HEK293 (cell line): ENCODE data around the gene HARBI1.

ENCODE experiments used
- BCL11B ChIP-seq: fragments of 450-650 bp; formaldehyde crosslinking; IDR thresholded peaks from 2 replicates; pipeline ENCODE4 v1.5.1; 2016; ENCODE audit warnings: low read depth, missing biosample characterization, missing genetic modification characterization
- CTCF ChIP-seq: fragments of 450-650 bp; formaldehyde crosslinking; IDR thresholded peaks from 2 replicates; pipeline ENCODE4 v1.5.1; 2016; ENCODE audit warnings: missing biosample characterization, missing genetic modification characterization
- GFI1B ChIP-seq: fragments of 450-650 bp; formaldehyde crosslinking; IDR thresholded peaks from 2 replicates; pipeline ENCODE4 v1.5.1; 2016; ENCODE audit warnings: missing biosample characterization, missing genetic modification characterization
- HOXC10 ChIP-seq: sonication (generic); formaldehyde crosslinking; IDR thresholded peaks from 2 replicates; pipeline ENCODE4 v1.8.1; 2023; ENCODE audit warnings: mild to moderate bottlenecking, missing genetic modification reagents
- KLF1 ChIP-seq: fragments of 450-650 bp; formaldehyde crosslinking; IDR thresholded peaks from 2 replicates; pipeline ENCODE4 v1.5.1; 2016; ENCODE audit warnings: missing biosample characterization, missing genetic modification characterization
- KLF16 ChIP-seq: fragments of 450-650 bp; formaldehyde crosslinking; IDR thresholded peaks from 2 replicates; pipeline ENCODE4 v1.5.1; 2017; ENCODE audit warnings: missing biosample characterization, missing genetic modification characterization
- KLF9 ChIP-seq: fragments of 450-650 bp; formaldehyde crosslinking; IDR thresholded peaks from 2 replicates; pipeline ENCODE4 v1.5.1; 2016; ENCODE audit warnings: missing biosample characterization, missing genetic modification characterization, low read depth
- PBX3 ChIP-seq: sonication (generic); formaldehyde crosslinking; IDR thresholded peaks from 2 replicates; pipeline ENCODE4 v1.8.1; 2022; ENCODE audit warnings: mild to moderate bottlenecking, moderate library complexity, missing genetic modification reagents
- ZNF10 ChIP-seq: fragments of 450-650 bp; formaldehyde crosslinking; IDR thresholded peaks from 2 replicates; pipeline ENCODE4 v1.5.1; 2017; ENCODE audit warnings: missing biosample characterization, missing genetic modification characterization
- ZNF114 ChIP-seq: fragments of 450-650 bp; formaldehyde crosslinking; IDR thresholded peaks from 2 replicates; pipeline ENCODE4 v1.5.0; 2017; ENCODE audit warnings: missing biosample characterization, missing genetic modification characterization
- ZNF132 ChIP-seq: fragments of 450-650 bp; formaldehyde crosslinking; IDR thresholded peaks from 2 replicates; pipeline ENCODE4 v1.5.1; 2017; ENCODE audit warnings: missing biosample characterization, missing genetic modification characterization, borderline replicate concordance
- ZNF16 ChIP-seq: fragments of 450-650 bp; formaldehyde crosslinking; IDR thresholded peaks from 2 replicates; pipeline ENCODE4 v1.5.1; 2016; ENCODE audit warnings: low read depth, missing biosample characterization, missing genetic modification characterization
- ZNF169 ChIP-seq: fragments of 450-650 bp; formaldehyde crosslinking; IDR thresholded peaks from 2 replicates; pipeline ENCODE4 v1.5.1; 2016; ENCODE audit warnings: missing biosample characterization, missing genetic modification characterization
- ZNF18 ChIP-seq: fragments of 450-650 bp; formaldehyde crosslinking; IDR thresholded peaks from 2 replicates; pipeline ENCODE4 v1.5.1; 2016; ENCODE audit warnings: missing biosample characterization, missing genetic modification characterization
- ZNF214 ChIP-seq: fragments of 450-650 bp; formaldehyde crosslinking; IDR thresholded peaks from 2 replicates; pipeline ENCODE4 v1.5.1; 2017; ENCODE audit warnings: missing biosample characterization, mild to moderate bottlenecking, missing genetic modification characterization, borderline replicate concordance
- ZNF248 ChIP-seq: fragments of 450-650 bp; formaldehyde crosslinking; IDR thresholded peaks from 2 replicates; pipeline ENCODE4 v1.5.1; 2017; ENCODE audit warnings: missing biosample characterization, missing genetic modification characterization
- ZNF26 ChIP-seq: fragments of 450-650 bp; formaldehyde crosslinking; IDR thresholded peaks from 2 replicates; pipeline ENCODE4 v1.5.1; 2016; ENCODE audit warnings: missing biosample characterization, missing genetic modification characterization
- ZNF366 ChIP-seq: fragments of 450-650 bp; formaldehyde crosslinking; conservative IDR thresholded peaks from 2 replicates; pipeline ENCODE4 v1.5.1; 2016; ENCODE audit warnings: missing biosample characterization, missing genetic modification characterization
- ZNF37A ChIP-seq: fragments of 450-650 bp; IDR thresholded peaks from 2 replicates; pipeline ENCODE4 v1.5.1; 2018; ENCODE audit warnings: missing biosample characterization, missing genetic modification characterization
- ZNF433 ChIP-seq: fragments of 450-650 bp; formaldehyde crosslinking; IDR thresholded peaks from 2 replicates; pipeline ENCODE4 v1.5.1; 2016; ENCODE audit warnings: missing biosample characterization, missing genetic modification characterization, low read depth
- ZNF501 ChIP-seq: fragments of 450-650 bp; formaldehyde crosslinking; IDR thresholded peaks from 2 replicates; pipeline ENCODE4 v1.5.1; 2016; ENCODE audit warnings: missing biosample characterization, missing genetic modification characterization
- ZNF560 ChIP-seq: fragments of 450-650 bp; formaldehyde crosslinking; IDR thresholded peaks from 2 replicates; pipeline ENCODE4 v1.5.1; 2017; ENCODE audit warnings: missing biosample characterization, missing genetic modification characterization, borderline replicate concordance
- ZNF561 ChIP-seq: fragments of 450-650 bp; IDR thresholded peaks from 2 replicates; pipeline ENCODE4 v1.5.1; 2018; ENCODE audit warnings: missing biosample characterization, missing genetic modification characterization, borderline replicate concordance
- ZNF596 ChIP-seq: fragments of 450-650 bp; IDR thresholded peaks from 2 replicates; pipeline ENCODE4 v1.5.0; 2018; ENCODE audit warnings: missing biosample characterization, mild to moderate bottlenecking, missing genetic modification characterization, moderate library complexity
- ZNF670 ChIP-seq: fragments of 450-650 bp; formaldehyde crosslinking; IDR thresholded peaks from 2 replicates; pipeline ENCODE4 v1.5.1; 2016; ENCODE audit warnings: missing biosample characterization, missing genetic modification characterization, low read depth
- ZNF768 ChIP-seq: fragments of 450-650 bp; formaldehyde crosslinking; IDR thresholded peaks from 2 replicates; pipeline ENCODE4 v1.5.1; 2018; ENCODE audit warnings: missing biosample characterization, mild to moderate bottlenecking, missing genetic modification characterization
- ZNF830 ChIP-seq: fragments of 450-650 bp; IDR thresholded peaks from 2 replicates; pipeline ENCODE4 v1.5.0; 2018; ENCODE audit warnings: missing biosample characterization, missing genetic modification characterization, low read depth, mild to moderate bottlenecking, moderate library complexity
- ZNF837 ChIP-seq: fragments of 450-650 bp; formaldehyde crosslinking; IDR thresholded peaks from 2 replicates; pipeline ENCODE4 v1.5.1; 2016; ENCODE audit warnings: missing biosample characterization, missing genetic modification characterization
- ZNF843 ChIP-seq: fragments of 450-650 bp; formaldehyde crosslinking; IDR thresholded peaks from 2 replicates; pipeline ENCODE4 v1.5.1; 2016; ENCODE audit warnings: missing biosample characterization, missing genetic modification characterization
- TF ChIP-seq, protein P1 (sequence below): fragments of 450-650 bp; formaldehyde crosslinking; IDR thresholded peaks from 2 replicates; pipeline ENCODE4 v1.5.1; 2016; ENCODE audit warnings: missing biosample characterization, missing genetic modification characterization
- TF ChIP-seq, protein P2 (sequence below): fragments of 450-650 bp; formaldehyde crosslinking; IDR thresholded peaks from 2 replicates; pipeline ENCODE4 v1.5.1; 2016; ENCODE audit warnings: missing biosample characterization, missing genetic modification characterization

HARBI1 gene

GRCh38 chr11:46554213-46555147, 62.5 kb downstream of the HARBI1 start (continued):
- no peak for TF ChIP-seq ZNF132 (tag by site-specific recombination)
- no peak for TF ChIP-seq ZNF214 (tag by site-specific recombination)
- no peak for TF ChIP-seq ZNF843 (tag by site-specific recombination)
- no peak for TF ChIP-seq ZNF596 (tag by site-specific recombination)
- TF ChIP-seq ZNF830 (tag by site-specific recombination): no peak
- no peak for TF ChIP-seq ZNF560
- TF ChIP-seq PBX3 (CRISPR knock-in tag): no peak
- TF ChIP-seq, protein P1, sequence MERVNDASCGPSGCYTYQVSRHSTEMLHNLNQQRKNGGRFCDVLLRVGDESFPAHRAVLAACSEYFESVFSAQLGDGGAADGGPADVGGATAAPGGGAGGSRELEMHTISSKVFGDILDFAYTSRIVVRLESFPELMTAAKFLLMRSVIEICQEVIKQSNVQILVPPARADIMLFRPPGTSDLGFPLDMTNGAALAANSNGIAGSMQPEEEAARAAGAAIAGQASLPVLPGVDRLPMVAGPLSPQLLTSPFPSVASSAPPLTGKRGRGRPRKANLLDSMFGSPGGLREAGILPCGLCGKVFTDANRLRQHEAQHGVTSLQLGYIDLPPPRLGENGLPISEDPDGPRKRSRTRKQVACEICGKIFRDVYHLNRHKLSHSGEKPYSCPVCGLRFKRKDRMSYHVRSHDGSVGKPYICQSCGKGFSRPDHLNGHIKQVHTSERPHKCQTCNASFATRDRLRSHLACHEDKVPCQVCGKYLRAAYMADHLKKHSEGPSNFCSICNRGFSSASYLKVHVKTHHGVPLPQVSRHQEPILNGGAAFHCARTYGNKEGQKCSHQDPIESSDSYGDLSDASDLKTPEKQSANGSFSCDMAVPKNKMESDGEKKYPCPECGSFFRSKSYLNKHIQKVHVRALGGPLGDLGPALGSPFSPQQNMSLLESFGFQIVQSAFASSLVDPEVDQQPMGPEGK (tag by site-specific recombination): no peak
- no peak for TF ChIP-seq HOXC10 (CRISPR knock-in tag)
- TF ChIP-seq ZNF114 (tag by site-specific recombination): no peak
- TF ChIP-seq ZNF18 (tag by site-specific recombination): no peak
- no peak for TF ChIP-seq ZNF16 (tag by site-specific recombination)
- TF ChIP-seq ZNF837 (tag by site-specific recombination): no peak
- no peak for TF ChIP-seq CTCF (tag by site-specific recombination)
- TF ChIP-seq ZNF248 (tag by site-specific recombination): no peak
- peak; percentile 67 for TF ChIP-seq ZNF366 (tag by site-specific recombination)
- no peak for TF ChIP-seq BCL11B (tag by site-specific recombination)
- TF ChIP-seq KLF9 (tag by site-specific recombination): no peak
- no peak for TF ChIP-seq ZNF37A
- no peak for TF ChIP-seq ZNF670
- TF ChIP-seq, protein P2, sequence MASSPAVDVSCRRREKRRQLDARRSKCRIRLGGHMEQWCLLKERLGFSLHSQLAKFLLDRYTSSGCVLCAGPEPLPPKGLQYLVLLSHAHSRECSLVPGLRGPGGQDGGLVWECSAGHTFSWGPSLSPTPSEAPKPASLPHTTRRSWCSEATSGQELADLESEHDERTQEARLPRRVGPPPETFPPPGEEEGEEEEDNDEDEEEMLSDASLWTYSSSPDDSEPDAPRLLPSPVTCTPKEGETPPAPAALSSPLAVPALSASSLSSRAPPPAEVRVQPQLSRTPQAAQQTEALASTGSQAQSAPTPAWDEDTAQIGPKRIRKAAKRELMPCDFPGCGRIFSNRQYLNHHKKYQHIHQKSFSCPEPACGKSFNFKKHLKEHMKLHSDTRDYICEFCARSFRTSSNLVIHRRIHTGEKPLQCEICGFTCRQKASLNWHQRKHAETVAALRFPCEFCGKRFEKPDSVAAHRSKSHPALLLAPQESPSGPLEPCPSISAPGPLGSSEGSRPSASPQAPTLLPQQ (tag by site-specific recombination): peak; percentile 20; the same call in 1 of the 2 replicates
- no peak for TF ChIP-seq ZNF768 (tag by site-specific recombination)
- TF ChIP-seq ZNF501 (tag by site-specific recombination): no peak
- TF ChIP-seq KLF1 (tag by site-specific recombination): no peak
- TF ChIP-seq ZNF10: no peak
- TF ChIP-seq ZNF169 (tag by site-specific recombination): no peak
- no peak for TF ChIP-seq KLF16 (tag by site-specific recombination)
- no peak for TF ChIP-seq ZNF26 (tag by site-specific recombination)
- TF ChIP-seq GFI1B: 0 out of 2 replicates have a peak, but pooled peaks have one; percentile 30
- TF ChIP-seq ZNF561 (tag by site-specific recombination): no peak
- no peak for TF ChIP-seq ZNF433 (tag by site-specific recombination)
